ENCODE data around the gene IFIT5.

- TF ChIP-seq CTCF (IDR thresholded peaks at IDR 0.05; ENCODE audit: low read depth, low read length, poor library complexity, severe bottlenecking) (no peak), EZH2phosphoT487 (IDR thresholded peaks at IDR 0.05; ENCODE audit: borderline replicate concordance, low read length) (no peak)
Observed at GRCh38 chr10:89438525-89438924, 24.2 kb downstream of the IFIT5 start.

All from DOHH2 (cell line).